MCF 10A (cell line): ENCODE measurements around the gene ACER3. TPM values are rescaled to one million over a fixed set of nuclear protein-coding genes. Genes with fewer than 3 reads are reported as not detected.

Experiments used
- BruUV-seq: library from RNA; stranded (reverse); fragments of 400-500 nt; replicated peaks from 2 replicates; lab custom pipeline; 2021; lab: Mats Ljungman, UMichigan
- CTCF ChIA-PET: fragments of 300-600 bp; sonication (Branson Sonifier 250); formaldehyde crosslinking; extraction: SDS; loops from one replicate; lab custom pipeline; 2021; ENCODE audit warnings: antibody characterized with exemption, inconsistent platforms; lab: Yijun Ruan, JAX
- POLR2A ChIA-PET: fragments of 300-600, 350-650 bp; sonication (Branson Sonifier 250); formaldehyde crosslinking; extraction: SDS; loops from one replicate; lab custom pipeline; 2020; ENCODE audit warnings: antibody characterized with exemption, inconsistent platforms; lab: Yijun Ruan, JAX
- DNase-seq: peaks from one replicate; pipeline ENCODE4 v3.0.0-alpha.2; 2018; ENCODE audit not compliant: unreplicated experiment
- H3K27ac Mint-ChIP-seq: one replicate; pipeline ENCODE4 v1.8.0; 2022; ENCODE audit warnings: mild to moderate bottlenecking, low read depth, mixed read lengths; ENCODE audit not compliant: unreplicated experiment
- H3K27me3 Mint-ChIP-seq: one replicate; pipeline ENCODE4 v1.8.0; 2022; ENCODE audit warnings: mixed read lengths; ENCODE audit not compliant: insufficient read depth, unreplicated experiment
- H3K36me3 Mint-ChIP-seq: one replicate; pipeline ENCODE4 v1.8.0; 2022; ENCODE audit warnings: mild to moderate bottlenecking, moderate library complexity, mixed read lengths; ENCODE audit not compliant: insufficient read depth, unreplicated experiment
- H3K4me1 Mint-ChIP-seq: one replicate; pipeline ENCODE4 v1.8.0; 2022; ENCODE audit warnings: mixed read lengths; ENCODE audit not compliant: insufficient read depth, unreplicated experiment
- H3K4me3 Mint-ChIP-seq: one replicate; pipeline ENCODE4 v1.8.0; 2022; ENCODE audit warnings: mild to moderate bottlenecking, moderate library complexity, mixed read lengths; ENCODE audit not compliant: unreplicated experiment
- H3K9me3 Mint-ChIP-seq: one replicate; pipeline ENCODE4 v1.8.0; 2022; ENCODE audit warnings: mixed read lengths; ENCODE audit not compliant: unreplicated experiment
- CTCF ChIP-seq: fragments of 200-600 bp; IDR thresholded peaks from one replicate; pipeline ENCODE4 v1.8.0; 2022; ENCODE audit warnings: antibody characterized with exemption, mild to moderate bottlenecking; ENCODE audit not compliant: unreplicated experiment
- intact Hi-C: fragments of 100-400 bp; cut with micrococcal nuclease; formaldehyde crosslinking; loops from 2 replicates; pipeline ENCODE4 v1.14.1; 2022
- total RNA-seq: library from RNA; stranded (reverse); gene quantifications from 2 replicates; pipeline ENCODE4 v1.2.3, GENCODE V29; 2022

The ACER3 gene
- total RNA-seq, 1 experiment from 2014 or later, result 12.7 TPM

- ChIA-PET POLR2A (no interaction called here), CTCF (interaction anchor here (1.2 to 5.6 kb wide), 2 partner anchors 11 to 37 kb away, joined by 4 to 32 read pairs; no protein-coding TSS in a partner anchor)
- DNase-seq, result no peak
- no TSS peak for BruUV-seq
- TF ChIP-seq CTCF, result no peak
- Mint-ChIP-seq H3K4me1 (no peaks in the 10 kb centered on the region), H3K27ac (no peak overlapping the region), H3K4me3 (no peak overlapping the region), H3K36me3 (no peaks in the 10 kb centered on the region), H3K27me3 (peaks cover 7% of the 10 kb centered on the region), H3K9me3 (no peaks in the 10 kb centered on the region)
- intact Hi-C loops, result no loop called here
These were observed 193.4 kb downstream of the ACER3 start for GRCh38 chr11:77054084-77054483.

GRCh38 chr11:77055101-77055561, 194.4 kb downstream of the ACER3 start:
- no peak overlapping the region for H3K27ac Mint-ChIP-seq
- no TSS peak for BruUV-seq
- no peak overlapping the region for H3K4me3 Mint-ChIP-seq
- peaks cover 13% of the 10 kb centered on the region for H3K27me3 Mint-ChIP-seq
- intact Hi-C loops, result no loop called here
- CTCF ChIA-PET, result interaction anchor here (5.6 kb wide), 1 partner anchor 36 kb away, joined by 32 read pairs; no protein-coding TSS in a partner anchor
- TF ChIP-seq CTCF, result no peak
- H3K9me3 Mint-ChIP-seq, result no peaks in the 10 kb centered on the region
- DNase-seq, result no peak
- POLR2A ChIA-PET, result no interaction called here
- H3K4me1 Mint-ChIP-seq, result no peaks in the 10 kb centered on the region
- no peaks in the 10 kb centered on the region for H3K36me3 Mint-ChIP-seq

GRCh38 chr11:77055913-77056312, 195.2 kb downstream of the ACER3 start:
- ChIA-PET POLR2A (no interaction called here), CTCF (interaction anchor here (5.6 kb wide), 1 partner anchor 35 kb away, joined by 32 read pairs; no protein-coding TSS in a partner anchor)
- TF ChIP-seq CTCF, result no peak
- no peak for DNase-seq
- no peaks in the 10 kb centered on the region for H3K9me3 Mint-ChIP-seq
- no TSS peak for BruUV-seq
- peaks cover 13% of the 10 kb centered on the region for H3K27me3 Mint-ChIP-seq
- H3K4me1 Mint-ChIP-seq, result no peaks in the 10 kb centered on the region
- H3K27ac Mint-ChIP-seq, result no peak overlapping the region
- intact Hi-C loops, result no loop called here
- no peaks in the 10 kb centered on the region for H3K36me3 Mint-ChIP-seq
- H3K4me3 Mint-ChIP-seq, result no peak overlapping the region

GRCh38 chr11:77056814-77057402, 196.2 kb downstream of the ACER3 start:
- no peaks in the 10 kb centered on the region for H3K9me3 Mint-ChIP-seq
- peaks cover 13% of the 10 kb centered on the region for H3K27me3 Mint-ChIP-seq
- H3K4me1 Mint-ChIP-seq, result no peaks in the 10 kb centered on the region
- ChIA-PET POLR2A (interaction anchor here (0.6 kb wide), 1 partner anchor 9 kb away, joined by 3 read pairs; no protein-coding TSS in a partner anchor), CTCF (interaction anchor here (0.6 to 1.5 kb wide), 2 partner anchors 250 to 300 kb away, joined by 3 to 4 read pairs; no protein-coding TSS in a partner anchor)
- no TSS peak for BruUV-seq
- no peaks in the 10 kb centered on the region for H3K36me3 Mint-ChIP-seq
- H3K4me3 Mint-ChIP-seq, result no peak overlapping the region
- H3K27ac Mint-ChIP-seq, result no peak overlapping the region
- intact Hi-C loops, result no loop called here
- no peak for TF ChIP-seq CTCF
- DNase-seq, result no peak
